HepG2 (cell line): ENCODE data around the gene BCL2L2. TPM values are rescaled to one million over a fixed set of nuclear protein-coding genes. Genes with fewer than 3 reads are reported as not detected.

Experiments used
- AGO1 ChIP-seq: fragments of 200-400 bp; formaldehyde crosslinking; IDR thresholded peaks from 2 replicates; pipeline ENCODE4 v1.6.1; 2017; ENCODE audit warnings: mild to moderate bottlenecking, low read depth, low read length, moderate library complexity; ENCODE audit not compliant: poor library complexity, severe bottlenecking
- CC2D1A ChIP-seq: sonication (generic); formaldehyde crosslinking; IDR thresholded peaks from 2 replicates; pipeline ENCODE4 v1.8.1; 2023; ENCODE audit warnings: mild to moderate bottlenecking, missing genetic modification reagents
- CHD2 ChIP-seq: IDR thresholded peaks from 2 replicates; pipeline ENCODE4 v1.6.1; 2011; ENCODE audit warnings: low read depth, low read length, improper control_type of control experiment
- GMEB2 ChIP-seq: IDR thresholded peaks from 2 replicates; pipeline ENCODE4 v1.6.1; 2016; ENCODE audit warnings: missing biosample characterization, missing genetic modification reagents, low read depth
- GTF2F1 ChIP-seq: fragments of 150-350 bp; IDR thresholded peaks from 2 replicates; pipeline ENCODE4 v1.6.1; 2014; ENCODE audit warnings: low read length
- HHEX ChIP-seq: IDR thresholded peaks from 2 replicates; pipeline ENCODE4 v1.6.1; 2016; ENCODE audit warnings: control low read depth
- HIVEP1 ChIP-seq: sonication (generic); formaldehyde crosslinking; IDR thresholded peaks from 2 replicates; pipeline ENCODE4 v1.4.0; 2020; ENCODE audit warnings: mild to moderate bottlenecking, missing genetic modification reagents
- HNRNPH1 ChIP-seq: fragments of 200-400 bp; formaldehyde crosslinking; optimal IDR thresholded peaks from 2 replicates; pipeline ENCODE3; 2017; ENCODE audit warnings: mild to moderate bottlenecking, low read depth, low read length
- IRF9 ChIP-seq: sonication (generic); formaldehyde crosslinking; IDR thresholded peaks from 2 replicates; pipeline ENCODE4 v1.8.0; 2022; ENCODE audit warnings: missing genetic modification reagents, mild to moderate bottlenecking, borderline replicate concordance
- ISL2 ChIP-seq: sonication (generic); formaldehyde crosslinking; IDR thresholded peaks from 2 replicates; pipeline ENCODE4 v1.5.0; 2020; ENCODE audit warnings: missing genetic modification reagents
- MEIS1 ChIP-seq: sonication (generic); formaldehyde crosslinking; IDR thresholded peaks from 2 replicates; pipeline ENCODE4 v1.9.0; 2021; ENCODE audit warnings: mild to moderate bottlenecking, missing genetic modification reagents, moderate library complexity, borderline replicate concordance
- MZF1 ChIP-seq: sonication (generic); formaldehyde crosslinking; IDR thresholded peaks from 2 replicates; pipeline ENCODE4 v1.8.1; 2023; ENCODE audit warnings: mild to moderate bottlenecking, missing genetic modification reagents, borderline replicate concordance
- NCOA5 ChIP-seq: sonication (generic); formaldehyde crosslinking; IDR thresholded peaks from 2 replicates; pipeline ENCODE4 v1.4.0; 2020; ENCODE audit warnings: missing genetic modification reagents
- NONO ChIP-seq, 2 experiments: fragments of 450-650 bp in 1 of 2; sonication (generic) in 1 of 2; formaldehyde crosslinking in 1 of 2; IDR thresholded peaks in 1 of 2; conservative IDR thresholded peaks in 1 of 2; 2 replicates each; pipeline versions ENCODE4 v1.6.1 to v1.8.0; 2017 to 2022; ENCODE audit warnings: mild to moderate bottlenecking in 1 of 2, missing genetic modification reagents in 1 of 2, moderate library complexity in 1 of 2
- NR2F2 ChIP-seq: IDR thresholded peaks from 2 replicates; pipeline ENCODE4 v1.6.1; 2012; ENCODE audit warnings: low read depth, inconsistent platforms, borderline replicate concordance
- PAX8 ChIP-seq: sonication (generic); formaldehyde crosslinking; IDR thresholded peaks from 2 replicates; pipeline ENCODE4 v1.8.0; 2022; ENCODE audit warnings: mild to moderate bottlenecking, missing genetic modification reagents, borderline replicate concordance
- SP4 ChIP-seq: sonication (generic); formaldehyde crosslinking; IDR thresholded peaks from 2 replicates; pipeline ENCODE4 v1.8.1; 2023; ENCODE audit warnings: mild to moderate bottlenecking, missing genetic modification reagents
- SRSF9 ChIP-seq: fragments of 200-400 bp; formaldehyde crosslinking; IDR thresholded peaks from 2 replicates; pipeline ENCODE4 v1.6.1; 2018; ENCODE audit warnings: borderline replicate concordance, mild to moderate bottlenecking, low read depth, low read length; ENCODE audit not compliant: insufficient read depth, poor library complexity, severe bottlenecking
- ZBTB38 ChIP-seq: sonication (generic); formaldehyde crosslinking; IDR thresholded peaks from 2 replicates; pipeline ENCODE4 v1.5.1; 2020; ENCODE audit warnings: mild to moderate bottlenecking, missing genetic modification reagents
- ZNF143 ChIP-seq: sonication (generic); formaldehyde crosslinking; IDR thresholded peaks from 2 replicates; pipeline ENCODE4 v1.4.0; 2020; ENCODE audit warnings: missing genetic modification reagents
- ZNF513 ChIP-seq: sonication (generic); formaldehyde crosslinking; conservative IDR thresholded peaks from 2 replicates; pipeline ENCODE4 v1.5.0; 2020; ENCODE audit warnings: missing genetic modification reagents
- ZNF569 ChIP-seq: sonication (generic); formaldehyde crosslinking; IDR thresholded peaks from 2 replicates; pipeline ENCODE4 v1.5.0; 2020; ENCODE audit warnings: mild to moderate bottlenecking, missing genetic modification reagents, moderate library complexity, borderline replicate concordance
- ZNF589 ChIP-seq: sonication (generic); formaldehyde crosslinking; conservative IDR thresholded peaks from 2 replicates; pipeline ENCODE4 v1.8.0; 2022; ENCODE audit warnings: mild to moderate bottlenecking, moderate library complexity, missing genetic modification reagents
- ZNF784 ChIP-seq: sonication (generic); formaldehyde crosslinking; IDR thresholded peaks from 2 replicates; pipeline ENCODE4 v1.5.1; 2020; ENCODE audit warnings: missing genetic modification reagents, mild to moderate bottlenecking, borderline replicate concordance
- ZNF839 ChIP-seq: sonication (generic); formaldehyde crosslinking; IDR thresholded peaks from 2 replicates; pipeline ENCODE4 v1.4.0; 2020; ENCODE audit warnings: missing genetic modification reagents, mild to moderate bottlenecking, borderline replicate concordance
- polyA plus RNA-seq, 8 experiments: library from polyadenylated mRNA; depleted of rRNA in 3 of 8; stranded (reverse) in 7 of 8; unstranded in 1 of 8; fragments of >200 nt; fragmentation: Illumina TruSeq in 4 of 8; extraction: Trizol in 4 of 8; gene quantifications; 2 replicates each; pipeline versions ENCODE4 v1.2.1 to v1.2.3, GENCODE V29; 2011 to 2016; ENCODE audit warnings: low read depth in 4 of 8, missing spikeins in 1 of 8, mixed read lengths in 1 of 8; ENCODE audit not compliant: insufficient read depth in 1 of 8
- total RNA-seq, 5 experiments: library from RNA; depleted of rRNA; stranded (reverse); fragments of >200 nt; fragmentation: Illumina TruSeq; extraction: Trizol; gene quantifications; 2 replicates each; pipeline ENCODE4 v1.2.3, GENCODE V29; 2016; ENCODE audit warnings: low read depth in 1 of 5

BCL2L2 gene
- total and polyA plus RNA-seq, 2 of the 13 experiments (the other 11 are each of a cell fraction or from before 2014, with no cell fraction given), result 28.1 to 49.8 TPM

GRCh38 chr14:23301288-23301968, 5.2 kb upstream of the BCL2L2 start (continued):
- TF ChIP-seq ZNF513 (CRISPR knock-in tag) (peak; percentile 92; the same call in 1 of the 2 replicates), ISL2 (peak; percentile 63), ZNF589 (CRISPR knock-in tag) (no peak), NCOA5 (no peak), ZNF569 (CRISPR knock-in tag) (no peak), ZBTB38 (CRISPR knock-in tag) (peak; percentile 29; the same call in 1 of the 2 replicates), CC2D1A (CRISPR knock-in tag) (no peak; the same call in 1 of the 2 replicates), NONO (IDR thresholded peaks at IDR 0.05) (no peak), NONO (CRISPR knock-in tag; conservative IDR thresholded peaks at IDR 0.05) (no peak), MZF1 (CRISPR knock-in tag) (peak; percentile 91; the same call in 1 of the 2 replicates), ZNF143 (CRISPR knock-in tag) (peak; percentile 43; the same call in 1 of the 2 replicates), GMEB2 (CRISPR knock-in tag) (peak; percentile 89), SRSF9 (no peak), SP4 (CRISPR knock-in tag) (no peak), CHD2 (peak; percentile 64), ZNF784 (CRISPR knock-in tag) (no peak; the same call in 1 of the 2 replicates), HNRNPH1 (no peak), GTF2F1 (no peak; the same call in 1 of the 2 replicates), HIVEP1 (peak; percentile 51; the same call in 1 of the 2 replicates), NR2F2 (no peak), ZNF839 (CRISPR knock-in tag) (no peak), IRF9 (CRISPR knock-in tag) (0 out of 2 replicates have a peak, but pooled peaks have one; percentile 71), PAX8 (CRISPR knock-in tag) (no peak; the same call in 1 of the 2 replicates), HHEX (CRISPR knock-in tag) (no peak), MEIS1 (no peak; the same call in 1 of the 2 replicates), AGO1 (peak; percentile 89)
